Hepatic stellate cell (primary cell): ENCODE results near the gene PTPRN2.
"Not testable (repeated sequence)": the region's sequence is repeated elsewhere in the genome, so short reads cannot be mapped to it uniquely, and the experiment has no call there.

Experiments
- DNase-seq: peaks from one replicate; pipeline ENCODE4 v3.0.0; 2011; ENCODE audit warnings: low spot score

PTPRN2 gene

GRCh38 chr7:158229945-158230344 lies 357.7 kb downstream of the PTPRN2 start:
- DNase-seq, result no peak

- DNase-seq, result no peak
These were observed 358.6 kb downstream of the PTPRN2 start for GRCh38 chr7:158228986-158229385.

- DNase-seq, result no peak
These were observed 359.5 kb downstream of the PTPRN2 start for GRCh38 chr7:158228131-158228530.

- no peak for DNase-seq
These were observed 360.2 kb downstream of the PTPRN2 start for GRCh38 chr7:158227258-158227984.

- no peak for DNase-seq
These were observed 371.4 kb downstream of the PTPRN2 start for GRCh38 chr7:158216198-158216597.

GRCh38 chr7:158209435-158209834 lies 378.2 kb downstream of the PTPRN2 start:
- DNase-seq, result no peak

GRCh38 chr7:158206341-158206740 lies 381.3 kb downstream of the PTPRN2 start:
- no peak for DNase-seq

GRCh38 chr7:158204453-158204852 lies 383.2 kb downstream of the PTPRN2 start:
- no peak for DNase-seq

GRCh38 chr7:158203948-158204347 lies 383.7 kb downstream of the PTPRN2 start:
- DNase-seq, result not testable (repeated sequence)

- DNase-seq, result no peak
These were observed 393.2 kb downstream of the PTPRN2 start for GRCh38 chr7:158194365-158194900.

GRCh38 chr7:158193446-158193845 lies 394.2 kb downstream of the PTPRN2 start:
- no peak for DNase-seq

GRCh38 chr7:158192956-158193355 lies 394.7 kb downstream of the PTPRN2 start:
- DNase-seq, result no peak

GRCh38 chr7:158192184-158192835 lies 395.3 kb downstream of the PTPRN2 start:
- no peak for DNase-seq

- DNase-seq, result no peak
These were observed 396.0 kb downstream of the PTPRN2 start for GRCh38 chr7:158191671-158192070.

- DNase-seq, result no peak
These were observed 396.9 kb downstream of the PTPRN2 start for GRCh38 chr7:158190756-158191155.

GRCh38 chr7:158188676-158189075 lies 398.9 kb downstream of the PTPRN2 start:
- no peak for DNase-seq

- no peak for DNase-seq
These were observed 400.0 kb downstream of the PTPRN2 start for GRCh38 chr7:158187694-158187994.

- DNase-seq, result no peak
These were observed 400.5 kb downstream of the PTPRN2 start for GRCh38 chr7:158186864-158187693.

GRCh38 chr7:158186406-158186805 lies 401.2 kb downstream of the PTPRN2 start:
- no peak for DNase-seq

- DNase-seq, result no peak
These were observed 402.0 kb downstream of the PTPRN2 start for GRCh38 chr7:158185653-158186052.

GRCh38 chr7:158183431-158183830 lies 404.2 kb downstream of the PTPRN2 start:
- DNase-seq, result no peak

GRCh38 chr7:158176561-158177173 lies 411.0 kb downstream of the PTPRN2 start:
- DNase-seq, result no peak
